GM12878 (cell line): ENCODE measurements around the gene B4GALT5. TPM values are rescaled to one million over a fixed set of nuclear protein-coding genes. Genes with fewer than 3 reads are reported as not detected.

ENCODE experiments used
- BMI1 ChIP-seq: fragments of 450-650 bp; IDR thresholded peaks from 2 replicates; pipeline ENCODE4 v1.6.1; 2016; ENCODE audit warnings: mild to moderate bottlenecking, moderate library complexity, borderline replicate concordance
- CREB1 ChIP-seq: IDR thresholded peaks from 2 replicates; pipeline ENCODE4 v1.6.1; 2012; ENCODE audit warnings: low read depth, mild to moderate bottlenecking, inconsistent platforms
- FOXM1 ChIP-seq: IDR thresholded peaks from 2 replicates; pipeline ENCODE4 v1.6.1; 2012; ENCODE audit warnings: low read depth, mild to moderate bottlenecking, inconsistent platforms, low read length, moderate library complexity
- GATAD2B ChIP-seq: fragments of 450-650 bp; conservative IDR thresholded peaks from 2 replicates; pipeline ENCODE4 v1.6.1; 2017; ENCODE audit warnings: low read depth, mild to moderate bottlenecking, moderate library complexity
- HDGF ChIP-seq: fragments of 450-650 bp; IDR thresholded peaks from 2 replicates; pipeline ENCODE4 v1.6.1; 2016; ENCODE audit warnings: antibody characterized with exemption
- IKZF2 ChIP-seq, 2 experiments: fragments of 450-650 bp; IDR thresholded peaks; 2 replicates each; pipeline ENCODE4 v1.6.1; 2017; ENCODE audit warnings: mild to moderate bottlenecking in 2 of 2, moderate library complexity in 2 of 2
- MXI1 ChIP-seq: fragments of 150-350 bp; IDR thresholded peaks from 2 replicates; pipeline ENCODE4 v1.6.1; 2011; ENCODE audit warnings: low read depth, mild to moderate bottlenecking, inconsistent platforms, low read length, improper control_type of control experiment
- PAX8 ChIP-seq: fragments of 450-650 bp; IDR thresholded peaks from 2 replicates; pipeline ENCODE4 v1.6.1; 2017; ENCODE audit warnings: mild to moderate bottlenecking, moderate library complexity
- RFX5 ChIP-seq: IDR thresholded peaks from 2 replicates; pipeline ENCODE4 v1.6.1; 2011; ENCODE audit warnings: low read depth, low read length, improper control_type of control experiment
- RUNX3 ChIP-seq: IDR thresholded peaks from 2 replicates; pipeline ENCODE4 v1.6.1; 2012; ENCODE audit warnings: low read length, inconsistent platforms
- SIN3A ChIP-seq: IDR thresholded peaks from 2 replicates; pipeline ENCODE4 v1.6.1; 2012; ENCODE audit warnings: low read depth, low read length, improper control_type of control experiment
- SREBF2 ChIP-seq: IDR thresholded peaks from 2 replicates; pipeline ENCODE4 v1.6.1; 2012; ENCODE audit warnings: mild to moderate bottlenecking, low read length
- STAT3 ChIP-seq: IDR thresholded peaks from 2 replicates; pipeline ENCODE4 v1.6.1; 2011; ENCODE audit warnings: low read depth, low read length, improper control_type of control experiment
- YBX1 ChIP-seq: fragments of 450-650 bp; IDR thresholded peaks from 2 replicates; pipeline ENCODE4 v1.6.1; 2016; ENCODE audit warnings: antibody characterized with exemption
- ZNF384 ChIP-seq: IDR thresholded peaks from 2 replicates; pipeline ENCODE4 v1.6.1; 2012; ENCODE audit warnings: low read depth, mild to moderate bottlenecking, low read length, improper control_type of control experiment, borderline replicate concordance
- polyA plus RNA-seq, 11 experiments: library from polyadenylated mRNA; depleted of rRNA in 4 of 11; unstranded in 6 of 11; stranded (reverse) in 5 of 11; fragments of >200 nt; fragmentation: Nextera tagmentation in 4 of 11; fragmentation: Illumina TruSeq in 1 of 11; extraction: Ambion mirVana in 4 of 11; extraction: Trizol in 1 of 11; gene quantifications; 1 replicate in 1 of 11; 2 replicates in 10 of 11; pipeline versions ENCODE4 v1.2.1 to v1.2.3, GENCODE V29; 2011 to 2016; ENCODE audit warnings: inconsistent platforms in 2 of 11, missing spikeins in 2 of 11, low read depth in 1 of 11
- total RNA-seq, 4 experiments: library from RNA; depleted of rRNA in 3 of 4; stranded (reverse); fragments of >200 nt in 3 of 4; fragmentation: Illumina TruSeq in 1 of 4; extraction: Trizol in 1 of 4; gene quantifications; 2 replicates each; pipeline versions ENCODE4 v1.2.1 to v1.2.3, GENCODE V29; 2013 to 2021
- TF ChIP-seq, protein P1 (sequence below): fragments of 450-650 bp; IDR thresholded peaks from 2 replicates; pipeline ENCODE4 v1.6.1; 2017; ENCODE audit warnings: low read depth, mild to moderate bottlenecking, moderate library complexity
- TF ChIP-seq, protein P2 (sequence below): IDR thresholded peaks from 2 replicates; pipeline ENCODE4 v1.6.1; 2012; ENCODE audit warnings: low read depth, low read length, improper control_type of control experiment

Gene B4GALT5
- total and polyA plus RNA-seq, 10 of the 15 experiments (the other 5 are each of a cell fraction or from before 2014, with no cell fraction given): 2.0 to 55.5 (median 20.2) TPM

DNA sequence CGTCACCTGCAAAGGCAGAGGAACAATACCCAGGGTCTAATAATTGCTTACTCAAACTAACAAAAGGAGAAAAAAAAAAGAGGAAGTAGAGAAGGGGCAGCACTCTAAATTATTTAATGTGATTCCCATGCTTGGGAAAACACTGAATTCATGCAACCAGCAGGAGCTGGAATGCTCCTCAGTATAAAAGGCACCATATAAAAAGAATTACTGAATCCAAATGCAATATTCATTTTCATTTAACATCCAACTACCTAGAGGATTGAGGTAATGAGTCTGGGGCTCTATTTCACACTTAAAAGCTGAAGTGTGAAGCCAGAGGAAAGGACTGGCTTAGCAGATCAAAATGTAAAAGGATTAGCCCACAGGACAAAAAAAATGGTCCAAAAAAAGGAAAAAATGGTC lies 8.7 kb downstream of the B4GALT5 start (continued):
- TF ChIP-seq STAT3 (no peak), GATAD2B (peak; percentile 67; the same call in 1 of the 2 replicates), RFX5 (no peak), RUNX3 (no peak; the same call in 1 of the 2 replicates), ZNF384 (0 out of 2 replicates have a peak, but pooled peaks have one; percentile 48), YBX1 (no peak), MXI1 (0 out of 2 replicates have a peak, but pooled peaks have one; percentile 29), HDGF (no peak), SIN3A (no peak), FOXM1 (no peak), SREBF2 (no peak), BMI1 (peak; percentile 27; the same call in 1 of the 2 replicates), IKZF2 (IDR thresholded peaks at IDR 0.05) (peak; percentile 82 to 84), PAX8 (peak; percentile 15; the same call in 1 of the 2 replicates), CREB1 (0 out of 2 replicates have a peak, but pooled peaks have one; percentile 14)
- TF ChIP-seq, protein P1, sequence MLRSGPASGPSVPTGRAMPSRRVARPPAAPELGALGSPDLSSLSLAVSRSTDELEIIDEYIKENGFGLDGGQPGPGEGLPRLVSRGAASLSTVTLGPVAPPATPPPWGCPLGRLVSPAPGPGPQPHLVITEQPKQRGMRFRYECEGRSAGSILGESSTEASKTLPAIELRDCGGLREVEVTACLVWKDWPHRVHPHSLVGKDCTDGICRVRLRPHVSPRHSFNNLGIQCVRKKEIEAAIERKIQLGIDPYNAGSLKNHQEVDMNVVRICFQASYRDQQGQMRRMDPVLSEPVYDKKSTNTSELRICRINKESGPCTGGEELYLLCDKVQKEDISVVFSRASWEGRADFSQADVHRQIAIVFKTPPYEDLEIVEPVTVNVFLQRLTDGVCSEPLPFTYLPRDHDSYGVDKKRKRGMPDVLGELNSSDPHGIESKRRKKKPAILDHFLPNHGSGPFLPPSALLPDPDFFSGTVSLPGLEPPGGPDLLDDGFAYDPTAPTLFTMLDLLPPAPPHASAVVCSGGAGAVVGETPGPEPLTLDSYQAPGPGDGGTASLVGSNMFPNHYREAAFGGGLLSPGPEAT: peak; percentile 65
- TF ChIP-seq, protein P2, sequence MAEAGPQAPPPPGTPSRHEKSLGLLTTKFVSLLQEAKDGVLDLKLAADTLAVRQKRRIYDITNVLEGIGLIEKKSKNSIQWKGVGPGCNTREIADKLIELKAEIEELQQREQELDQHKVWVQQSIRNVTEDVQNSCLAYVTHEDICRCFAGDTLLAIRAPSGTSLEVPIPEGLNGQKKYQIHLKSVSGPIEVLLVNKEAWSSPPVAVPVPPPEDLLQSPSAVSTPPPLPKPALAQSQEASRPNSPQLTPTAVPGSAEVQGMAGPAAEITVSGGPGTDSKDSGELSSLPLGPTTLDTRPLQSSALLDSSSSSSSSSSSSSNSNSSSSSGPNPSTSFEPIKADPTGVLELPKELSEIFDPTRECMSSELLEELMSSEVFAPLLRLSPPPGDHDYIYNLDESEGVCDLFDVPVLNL: no peak
